ENCODE data around the gene SMIM14. TPM values are rescaled to one million over a fixed set of nuclear protein-coding genes. Genes with fewer than 3 reads are reported as not detected.

Gene SMIM14
- total RNA-seq, 4 donors from 2014 or later, result 6.9 to 15.3 (median 9.5) TPM

- Histone ChIP-seq H3K4me3 (no peak overlapping the region), H3K4me1 (peaks cover 24% of the 10 kb centered on the region in 2 donors), H3K27ac (no peak overlapping the region), H3K27me3 (no peaks in the 10 kb centered on the region), H3K36me3 (peaks cover 0 to 12% of the 10 kb centered on the region in 2 donors), H3K9me3 (no peaks in the 10 kb centered on the region)
- intact Hi-C loops (cut with DNase I; ENCODE audit: low total_unique reads) (no loop called here), in situ Hi-C loops (cut with MboI; ENCODE audit: low sequenced_read_pairs in 4 of 4) (no loop called here)
- TF ChIP-seq, protein P1, sequence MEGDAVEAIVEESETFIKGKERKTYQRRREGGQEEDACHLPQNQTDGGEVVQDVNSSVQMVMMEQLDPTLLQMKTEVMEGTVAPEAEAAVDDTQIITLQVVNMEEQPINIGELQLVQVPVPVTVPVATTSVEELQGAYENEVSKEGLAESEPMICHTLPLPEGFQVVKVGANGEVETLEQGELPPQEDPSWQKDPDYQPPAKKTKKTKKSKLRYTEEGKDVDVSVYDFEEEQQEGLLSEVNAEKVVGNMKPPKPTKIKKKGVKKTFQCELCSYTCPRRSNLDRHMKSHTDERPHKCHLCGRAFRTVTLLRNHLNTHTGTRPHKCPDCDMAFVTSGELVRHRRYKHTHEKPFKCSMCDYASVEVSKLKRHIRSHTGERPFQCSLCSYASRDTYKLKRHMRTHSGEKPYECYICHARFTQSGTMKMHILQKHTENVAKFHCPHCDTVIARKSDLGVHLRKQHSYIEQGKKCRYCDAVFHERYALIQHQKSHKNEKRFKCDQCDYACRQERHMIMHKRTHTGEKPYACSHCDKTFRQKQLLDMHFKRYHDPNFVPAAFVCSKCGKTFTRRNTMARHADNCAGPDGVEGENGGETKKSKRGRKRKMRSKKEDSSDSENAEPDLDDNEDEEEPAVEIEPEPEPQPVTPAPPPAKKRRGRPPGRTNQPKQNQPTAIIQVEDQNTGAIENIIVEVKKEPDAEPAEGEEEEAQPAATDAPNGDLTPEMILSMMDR (IDR thresholded peaks at IDR 0.05 in 4 of 5, conservative IDR thresholded peaks at IDR 0.05 in 1 of 5), result no peak
- TF ChIP-seq POLR2A (IDR thresholded peaks at IDR 0.05), result no peak
- ATAC-seq, result no peak
- no peak for DNase-seq
These were observed 108.0 kb downstream of the SMIM14 start for GRCh38 chr4:39530682-39531081.

DNA sequence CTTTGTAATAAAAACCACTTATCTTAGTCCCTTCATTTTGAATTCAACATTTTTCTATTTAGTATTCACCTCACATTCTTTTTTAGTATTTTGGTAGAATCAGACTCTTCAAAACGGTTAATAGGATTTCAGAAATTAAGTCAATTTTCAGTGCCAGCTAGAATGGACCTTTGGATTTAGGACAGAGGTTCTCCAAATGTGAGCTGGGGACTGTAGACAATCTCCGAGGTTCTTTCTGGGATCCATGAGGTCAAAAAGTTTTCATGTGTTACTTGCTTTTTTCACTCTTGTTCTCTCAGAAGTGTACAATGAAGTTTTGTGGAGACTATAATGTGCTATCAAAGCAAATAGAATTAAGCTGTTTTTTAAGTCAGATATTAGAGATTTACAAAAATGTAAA, 109.1 kb downstream of the SMIM14 start:
- DNase-seq, result no peak
- Histone ChIP-seq H3K4me1 (peaks cover 24% of the 10 kb centered on the region in 2 donors), H3K27ac (no peak overlapping the region), H3K27me3 (no peaks in the 10 kb centered on the region), H3K9me3 (no peaks in the 10 kb centered on the region), H3K4me3 (no peak overlapping the region), H3K36me3 (peaks cover 0 to 12% of the 10 kb centered on the region in 2 donors)
- intact Hi-C loops (cut with DNase I; ENCODE audit: low total_unique reads) (loop anchor here (5.0 to 10.0 kb wide), 2 partner anchors 165 to 528 kb away; partner anchors contain the start of genes N4BP2 and RFC1), in situ Hi-C loops (cut with MboI; ENCODE audit: low sequenced_read_pairs in 4 of 4) (loop anchor here in 1 of 4 donors (5.0 kb wide), 1 partner anchor 108 kb away; the partner anchor contains the start of gene SMIM14)
- no peak for ATAC-seq
- no peak for TF ChIP-seq POLR2A (IDR thresholded peaks at IDR 0.05)

DNA sequence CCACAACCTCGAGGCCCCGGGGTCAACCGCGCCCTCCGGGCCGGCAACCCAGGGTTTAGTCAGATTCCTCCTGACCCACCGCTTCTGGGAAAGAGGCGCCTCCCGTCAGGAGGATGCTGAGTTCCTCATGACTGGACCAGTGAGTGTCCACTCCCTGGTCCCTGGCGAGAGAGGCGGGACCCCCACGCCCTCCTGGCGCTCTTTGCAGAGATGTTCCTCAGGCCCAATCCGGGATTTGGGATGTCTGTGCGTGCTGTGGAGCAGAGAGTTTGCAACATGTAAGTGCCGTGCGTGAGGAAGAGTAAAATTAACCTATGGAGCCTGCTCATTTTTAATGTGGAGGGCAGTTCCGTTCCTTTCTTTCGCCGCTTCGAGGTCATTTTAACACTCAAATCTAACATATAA, 110.6 kb downstream of the SMIM14 start:
- TF ChIP-seq, protein P1 (IDR thresholded peaks at IDR 0.05 in 4 of 5, conservative IDR thresholded peaks at IDR 0.05 in 1 of 5), result peak in 1 of 5 experiments; percentile 10
- no peak for TF ChIP-seq POLR2A (IDR thresholded peaks at IDR 0.05)
- peak overlapping the region; percentile 91 to 98 (median 95) for H3K27ac ChIP-seq
- intact Hi-C loops (cut with DNase I; ENCODE audit: low total_unique reads) (loop anchor here (5.0 to 10.0 kb wide), 2 partner anchors 163 to 529 kb away; partner anchors contain the start of genes N4BP2 and RFC1), in situ Hi-C loops (cut with MboI; ENCODE audit: low sequenced_read_pairs in 4 of 4) (loop anchor here in 1 of 4 donors (5.0 kb wide), 1 partner anchor 109 kb away; the partner anchor contains the start of gene SMIM14)
- H3K9me3 ChIP-seq, result no peaks in the 10 kb centered on the region
- ATAC-seq (peak; percentile 47 to 54), DNase-seq (no peak)
- H3K36me3 ChIP-seq, result peaks cover 0 to 8% of the 10 kb centered on the region in 2 donors
- H3K4me3 ChIP-seq, result peak overlapping the region; percentile 84 to 95 (median 91)
- H3K4me1 ChIP-seq, result peaks cover 24% of the 10 kb centered on the region in 2 donors
- no peaks in the 10 kb centered on the region for H3K27me3 ChIP-seq

DNA sequence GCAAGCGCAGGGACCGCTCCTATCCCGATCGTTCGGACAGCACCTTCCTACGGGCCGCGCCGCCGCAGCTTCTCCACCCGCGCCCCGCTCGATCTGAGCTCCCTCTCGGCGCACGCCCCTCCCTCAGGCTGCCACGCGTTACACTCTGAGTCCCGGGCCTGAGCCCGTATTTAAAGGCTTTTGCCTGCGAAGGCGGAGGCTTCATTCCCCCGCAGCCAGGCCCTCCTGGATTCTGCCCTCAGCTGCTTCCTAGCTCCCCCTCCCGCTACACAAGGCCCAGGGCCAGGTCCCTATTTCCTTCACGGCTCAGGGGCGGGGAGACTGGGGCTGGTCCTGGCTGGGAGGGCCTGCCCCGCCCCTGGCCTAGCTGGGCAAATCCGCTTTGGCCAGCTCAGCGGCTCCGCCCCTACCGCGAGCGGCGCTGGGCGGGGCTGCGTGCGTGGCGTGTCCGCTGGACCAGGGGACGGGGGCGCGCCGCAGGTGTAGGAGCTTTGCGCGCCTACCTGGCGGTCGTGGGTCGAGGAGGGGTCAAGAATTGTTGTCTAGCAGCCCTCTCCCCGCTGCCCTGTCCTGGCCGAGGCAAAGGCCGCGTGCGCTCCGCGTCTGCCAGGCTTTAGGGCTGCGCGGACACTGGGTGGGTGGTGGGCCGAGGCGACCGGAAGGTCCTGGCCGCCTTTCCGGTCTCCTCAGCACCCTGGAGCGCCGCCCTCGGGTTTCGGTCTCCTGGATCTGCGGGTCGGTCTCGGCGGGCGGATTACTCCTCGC, 111.2 kb downstream of the SMIM14 start, which contains the start of gene UGDH:
UGDH (minus strand) TSS at position 144 of the 765 bp plus-strand sequence. CDS start 5,927 bp downstream, outside the sequence.
- Histone ChIP-seq H3K27me3 (no peaks in the 10 kb centered on the region), H3K9me3 (no peaks in the 10 kb centered on the region), H3K36me3 (peaks cover 0 to 8% of the 10 kb centered on the region in 2 donors), H3K4me1 (peaks cover 24% of the 10 kb centered on the region in 2 donors), H3K27ac (peak within 1 kb of the TSS; percentile 91 to 98 (median 95)), H3K4me3 (peak within 1 kb of the TSS; percentile 84 to 95 (median 91))
- TF ChIP-seq, protein P1 (IDR thresholded peaks at IDR 0.05 in 4 of 5, conservative IDR thresholded peaks at IDR 0.05 in 1 of 5), result no peak
- peak; percentile 88 to 89 for TF ChIP-seq POLR2A (IDR thresholded peaks at IDR 0.05)
- in situ Hi-C loops (cut with MboI; ENCODE audit: low sequenced_read_pairs in 4 of 4), result loop anchor here in 1 of 4 donors (5.0 kb wide), 1 partner anchor 110 kb away; the partner anchor contains the start of gene SMIM14
- peak; percentile 92 to 94 for ATAC-seq
- intact Hi-C loops (cut with DNase I; ENCODE audit: low total_unique reads), result loop anchor here (1.0 to 10.0 kb wide), 5 partner anchors 69 to 530 kb away; partner anchors contain the start of genes LIAS, N4BP2, PDS5A and RFC1
- DNase-seq, result peak; percentile 94 to 96

Data from gastrocnemius medialis (tissue), 4 donors.